COR-L47 (cell line): ENCODE measurements around the gene PTK7.

ENCODE experiments used
- DNase-seq: peaks from one replicate; lab custom pipeline; 2025; lab: John Stamatoyannopoulos, UW

PTK7 gene

GRCh38 chr6:43180985-43181384, 104.9 kb downstream of the PTK7 start:
- DNase-seq, result no peak

DNA sequence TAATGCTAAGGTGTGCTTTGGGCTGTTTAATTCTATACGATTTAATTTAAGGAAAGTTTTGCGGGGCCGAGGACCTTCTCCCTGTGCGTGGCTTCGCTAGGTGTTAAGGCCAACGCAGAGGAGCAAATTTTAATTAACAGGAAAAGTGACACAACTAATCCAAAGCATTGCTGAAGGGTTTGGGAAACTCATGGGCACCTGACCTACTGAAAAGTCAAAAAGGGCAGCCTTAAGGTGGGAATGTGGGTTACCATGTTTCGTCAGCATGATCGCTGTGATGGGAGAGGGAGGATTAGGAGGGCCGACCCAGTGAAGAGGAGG, 105.5 kb downstream of the PTK7 start:
- DNase-seq, result no peak

DNA sequence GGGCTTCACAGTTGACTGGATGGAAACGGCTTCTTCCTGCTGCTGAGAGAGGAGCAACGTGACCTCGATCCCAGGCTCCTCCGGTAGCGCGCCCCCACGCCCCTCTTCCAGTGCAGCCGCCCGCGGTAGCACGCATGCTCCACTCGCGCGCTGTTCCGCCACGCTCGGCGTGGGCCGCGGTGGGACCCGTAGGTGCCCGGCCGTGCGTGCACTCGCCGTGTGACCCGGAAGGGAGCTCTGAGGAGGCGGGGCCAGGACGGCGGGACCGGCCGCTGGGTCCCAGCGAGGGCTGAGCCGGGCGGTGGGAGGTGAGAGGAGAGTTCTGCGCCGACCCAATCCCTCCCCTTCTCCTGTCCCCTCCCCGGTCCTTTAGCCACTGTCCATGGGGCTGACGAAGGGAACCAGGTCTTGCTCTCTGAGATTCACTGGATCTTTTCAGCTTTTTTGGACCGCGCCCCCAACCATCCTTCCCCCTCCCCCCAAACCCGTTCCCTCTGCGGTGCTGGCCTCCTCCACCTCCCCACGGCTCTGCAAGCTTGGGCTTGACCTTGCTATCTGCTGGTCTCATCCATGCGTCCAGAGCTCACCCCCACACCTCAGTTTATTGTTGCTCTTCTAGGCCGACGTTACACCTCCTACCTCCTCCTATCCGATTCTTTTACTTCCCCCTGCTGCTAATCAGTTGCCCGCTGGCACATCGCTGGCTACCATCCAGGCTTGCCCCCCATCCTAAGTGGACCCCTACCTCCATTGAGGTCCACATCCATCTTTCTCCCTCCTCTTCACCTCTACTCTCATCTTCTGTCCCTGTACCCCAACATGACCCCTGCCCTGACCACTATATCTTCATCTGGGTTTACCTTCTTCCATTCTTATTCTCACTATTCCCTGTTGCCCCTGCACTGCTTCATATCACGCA, 106.1 kb downstream of the PTK7 start, which contains the start of gene CUL9:
CUL9 (plus strand) TSS at position 255 of the 919 bp plus-strand sequence. CDS start 2,115 bp downstream, outside the sequence.
- DNase-seq, result peak; percentile 74

DNA sequence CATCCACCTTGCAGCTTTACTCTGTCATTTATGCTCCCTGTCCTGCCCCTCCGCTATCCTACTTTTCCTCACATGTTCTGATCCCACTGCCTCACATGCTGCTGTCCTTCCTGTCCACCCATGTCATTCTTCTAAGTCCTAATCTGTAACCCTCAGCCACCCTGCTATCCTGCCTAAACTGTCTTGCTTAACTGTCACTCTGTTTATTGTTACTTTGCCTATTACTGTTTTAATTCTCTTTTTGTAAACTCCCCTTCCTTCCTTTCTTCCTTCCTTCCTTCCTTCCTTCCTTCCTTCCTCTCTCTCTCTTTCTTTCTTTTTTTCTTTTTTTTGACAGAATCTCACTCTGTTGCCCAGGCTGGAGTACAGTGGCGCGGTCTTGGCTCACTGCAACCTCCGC, 107.3 kb downstream of the PTK7 start:
- no peak for DNase-seq

GRCh38 chr6:43184268-43184985, 108.3 kb downstream of the PTK7 start:
- no peak for DNase-seq

GRCh38 chr6:43185391-43185985, 109.4 kb downstream of the PTK7 start:
- DNase-seq, result no peak

DNA sequence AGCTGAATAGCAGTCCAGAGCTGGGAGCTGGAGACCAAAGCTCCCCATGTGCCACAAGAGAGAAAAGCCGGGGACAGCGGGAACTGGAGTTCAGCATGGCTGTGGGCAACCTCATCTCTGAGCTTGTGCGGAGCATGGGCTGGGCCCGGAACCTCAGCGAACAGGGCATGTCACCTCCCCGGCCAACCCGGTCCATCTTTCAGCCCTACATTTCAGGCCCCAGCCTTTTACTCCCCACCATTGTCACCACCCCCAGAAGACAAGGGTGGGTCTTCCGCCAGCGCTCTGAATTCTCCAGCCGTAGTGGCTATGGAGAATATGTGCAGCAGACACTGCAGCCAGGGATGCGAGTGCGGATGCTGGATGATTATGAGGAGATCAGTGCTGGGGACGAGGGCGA, 109.9 kb downstream of the PTK7 start:
- no peak for DNase-seq

- no peak for DNase-seq
These were observed 110.6 kb downstream of the PTK7 start for GRCh38 chr6:43186706-43187105.

GRCh38 chr6:43187821-43188220, 111.7 kb downstream of the PTK7 start:
- no peak for DNase-seq

DNA sequence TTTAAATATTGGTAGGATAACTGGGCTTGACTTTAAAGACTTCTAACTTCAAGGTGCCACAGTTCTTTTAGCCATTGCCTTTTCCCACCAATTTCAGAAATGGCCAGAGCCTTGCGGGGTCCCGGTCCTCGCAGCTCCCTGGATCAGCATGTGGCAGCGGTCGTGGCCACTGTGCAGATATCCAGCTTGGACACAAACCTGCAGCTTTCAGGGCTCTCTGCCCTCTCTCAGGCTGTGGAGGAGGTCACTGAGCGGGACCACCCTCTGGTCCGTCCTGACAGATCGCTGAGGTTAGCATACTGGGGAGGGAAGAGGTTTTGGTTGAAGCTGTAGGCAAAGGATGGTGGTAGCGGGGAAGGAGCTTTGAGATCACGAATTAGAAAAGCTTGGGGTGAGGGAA, 112.3 kb downstream of the PTK7 start:
- DNase-seq, result no peak

DNA sequence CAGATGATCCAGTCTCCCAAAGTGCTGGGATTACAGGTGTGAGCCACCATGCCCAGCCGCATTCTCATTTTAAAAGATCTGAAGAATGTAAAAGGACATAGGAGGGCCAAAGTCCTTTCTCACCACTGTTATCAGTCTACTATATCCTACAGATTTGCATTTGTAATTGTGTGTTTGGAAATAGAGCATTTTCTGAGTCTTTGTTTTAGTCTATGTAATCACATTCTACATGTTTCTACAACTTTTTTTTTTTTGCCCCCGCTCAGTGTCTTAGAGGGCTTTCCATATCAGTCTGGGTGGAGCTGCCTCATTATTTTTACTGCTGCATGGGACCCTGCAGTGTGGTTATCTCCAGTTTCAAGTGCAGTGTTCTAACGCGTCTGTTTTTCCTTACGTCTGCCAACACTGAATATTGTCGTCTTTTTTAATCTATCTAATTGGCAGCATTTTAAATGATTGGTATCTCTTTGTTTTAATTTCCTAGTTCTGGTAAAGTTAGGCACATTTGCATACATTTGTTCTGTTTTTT, 113.7 kb downstream of the PTK7 start:
- DNase-seq, result no peak

DNA sequence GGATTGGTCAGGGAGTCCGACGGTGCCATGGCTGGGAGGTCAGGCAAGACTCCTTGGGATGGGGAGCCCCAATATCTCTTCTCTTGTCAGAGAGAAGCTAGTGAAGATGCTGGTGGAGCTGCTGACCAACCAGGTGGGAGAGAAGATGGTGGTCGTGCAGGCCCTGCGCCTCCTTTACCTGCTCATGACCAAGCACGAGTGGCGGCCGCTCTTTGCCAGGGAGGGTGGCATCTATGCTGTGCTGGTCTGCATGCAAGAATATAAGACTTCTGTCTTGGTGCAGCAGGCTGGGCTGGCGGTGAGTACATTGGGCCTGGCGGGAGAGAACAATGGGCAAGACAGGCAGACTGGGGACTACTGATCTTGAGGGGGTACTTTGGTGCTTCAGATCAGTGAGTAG, 116.8 kb downstream of the PTK7 start:
- no peak for DNase-seq

GRCh38 chr6:43193929-43194328, 117.8 kb downstream of the PTK7 start:
- no peak for DNase-seq

DNA sequence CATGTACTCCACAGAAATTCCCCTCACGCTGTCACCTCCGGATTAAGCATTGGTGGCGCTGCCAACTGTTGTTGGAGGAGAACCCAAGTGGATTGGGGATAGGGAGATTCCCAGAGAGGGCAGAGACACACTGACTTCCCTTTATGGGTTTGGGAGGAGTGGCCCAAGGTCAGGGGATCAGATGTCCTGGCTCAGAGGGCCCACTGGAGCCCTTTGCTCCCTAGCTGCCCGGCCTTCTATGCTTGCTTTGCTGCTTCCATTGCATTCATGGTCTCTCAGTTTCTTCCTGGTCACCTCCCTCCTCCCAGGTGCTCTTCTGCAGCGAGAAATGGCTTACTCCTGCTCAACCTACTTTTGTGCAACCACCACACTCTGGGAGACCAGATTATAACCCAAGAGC, 120.2 kb downstream of the PTK7 start:
- DNase-seq, result no peak

DNA sequence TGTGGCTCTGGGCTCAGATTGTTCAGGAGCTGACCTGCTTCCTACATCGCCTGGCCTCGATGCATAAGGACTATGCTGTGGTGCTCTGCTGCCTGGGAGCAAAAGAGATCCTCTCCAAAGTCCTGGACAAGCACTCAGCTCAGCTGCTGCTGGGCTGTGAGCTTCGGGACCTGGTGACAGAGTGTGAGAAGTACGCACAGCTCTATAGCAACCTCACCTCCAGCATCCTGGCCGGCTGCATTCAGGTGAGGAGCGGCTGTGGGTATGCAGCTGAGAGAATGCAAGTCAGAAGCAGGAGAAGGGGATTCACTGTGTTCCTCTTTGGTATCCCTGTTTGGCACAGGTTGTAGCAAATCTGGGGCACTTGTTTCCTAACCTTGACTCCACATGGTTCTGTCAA, 123.8 kb downstream of the PTK7 start:
- DNase-seq, result no peak

DNA sequence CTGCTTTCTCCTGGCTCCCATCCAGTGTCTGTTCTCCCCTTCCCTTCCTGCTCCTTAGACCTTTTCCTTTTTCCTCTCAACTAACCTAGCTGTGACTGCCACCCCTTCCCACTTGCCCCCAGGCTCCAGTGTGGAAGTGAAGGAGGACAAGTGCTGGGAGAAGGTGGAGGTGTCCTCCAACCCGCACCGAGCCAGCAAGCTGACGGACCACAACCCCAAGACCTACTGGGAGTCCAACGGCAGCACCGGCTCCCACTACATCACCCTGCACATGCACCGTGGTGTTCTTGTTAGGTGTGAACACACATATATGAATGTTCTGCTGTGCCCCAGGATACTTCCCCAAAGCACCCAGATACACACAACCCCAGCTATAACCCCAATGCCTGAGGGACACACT, 124.4 kb downstream of the PTK7 start:
- no peak for DNase-seq

GRCh38 chr6:43202451-43202850, 126.3 kb downstream of the PTK7 start:
- no peak for DNase-seq

GRCh38 chr6:43203029-43203717, 127.1 kb downstream of the PTK7 start:
- no peak for DNase-seq

DNA sequence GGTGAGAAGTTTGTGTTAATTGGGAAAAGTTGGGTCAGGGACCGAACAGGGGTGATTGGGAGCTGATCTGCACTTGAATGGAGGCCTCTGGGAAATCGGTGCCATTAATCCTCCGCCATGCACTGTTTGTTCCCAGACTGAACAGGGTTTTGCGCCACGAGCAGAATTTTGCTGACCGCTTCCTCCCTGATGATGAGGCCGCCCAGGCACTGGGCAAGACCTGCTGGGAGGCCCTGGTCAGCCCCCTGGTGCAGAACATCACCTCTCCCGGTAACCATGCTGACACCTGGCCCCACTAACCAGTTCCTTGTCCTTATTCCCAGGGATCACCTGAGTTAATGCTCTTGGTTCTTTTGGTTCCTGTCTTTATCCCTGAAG, 127.6 kb downstream of the PTK7 start:
- DNase-seq, result no peak

- DNase-seq, result no peak
These were observed 128.4 kb downstream of the PTK7 start for GRCh38 chr6:43204271-43205105.

- DNase-seq, result no peak
These were observed 129.7 kb downstream of the PTK7 start for GRCh38 chr6:43205849-43206248.
